GM18868 (cell line): ENCODE measurements around the gene EEF1AKMT3.
"Not testable (repeated sequence)": the region's sequence is repeated elsewhere in the genome, so short reads cannot be mapped to it uniquely, and the experiment has no call there.

Experiments used
- ATAC-seq: cut with Tn5 transposase; IDR thresholded peaks from one replicate; pipeline ENCODE4 v1.9.1; 2021; ENCODE audit warnings: mild to moderate bottlenecking, moderate library complexity; ENCODE audit not compliant: unreplicated experiment

Gene EEF1AKMT3

DNA sequence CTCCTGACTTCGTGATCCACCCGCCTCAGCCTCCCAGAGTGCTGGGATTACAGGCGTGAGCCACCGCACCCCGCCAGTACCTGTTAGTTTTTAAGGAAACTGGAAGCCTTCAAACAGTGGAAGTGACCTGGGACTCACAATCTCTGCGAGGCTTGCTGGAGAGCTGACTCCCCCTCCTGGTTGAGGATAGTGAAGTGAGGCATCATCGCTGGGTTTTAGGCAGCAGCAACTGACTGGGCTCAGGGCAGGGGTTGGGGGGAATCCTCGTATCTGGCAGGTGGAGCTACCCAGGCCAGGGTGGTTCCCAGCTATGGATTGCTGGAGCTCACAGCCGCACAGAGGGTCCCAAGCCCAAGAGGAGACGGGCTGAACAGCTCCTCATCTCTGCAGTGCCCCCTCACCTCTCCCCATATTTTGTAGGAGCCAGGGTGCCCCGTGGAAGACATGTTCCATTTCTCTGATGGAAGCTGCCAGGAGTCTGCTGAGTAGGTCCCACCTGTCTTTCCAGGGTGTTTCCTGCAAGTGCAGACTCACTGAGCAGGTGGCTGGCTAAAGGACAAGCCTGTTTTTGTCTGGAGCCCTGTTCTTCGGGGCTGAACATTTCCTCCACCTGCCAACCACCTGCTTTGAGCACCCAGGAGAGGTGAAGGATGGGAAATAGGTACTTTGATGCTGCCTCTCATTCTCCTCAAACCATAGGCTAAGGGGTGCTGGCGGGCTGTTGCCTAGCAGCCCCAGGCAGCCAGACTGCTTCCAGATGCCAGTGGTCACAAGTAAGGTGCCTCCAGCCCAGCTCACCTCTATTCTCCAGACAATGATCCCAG is 43.0 kb downstream of the EEF1AKMT3 start:
- ATAC-seq: no peak

DNA sequence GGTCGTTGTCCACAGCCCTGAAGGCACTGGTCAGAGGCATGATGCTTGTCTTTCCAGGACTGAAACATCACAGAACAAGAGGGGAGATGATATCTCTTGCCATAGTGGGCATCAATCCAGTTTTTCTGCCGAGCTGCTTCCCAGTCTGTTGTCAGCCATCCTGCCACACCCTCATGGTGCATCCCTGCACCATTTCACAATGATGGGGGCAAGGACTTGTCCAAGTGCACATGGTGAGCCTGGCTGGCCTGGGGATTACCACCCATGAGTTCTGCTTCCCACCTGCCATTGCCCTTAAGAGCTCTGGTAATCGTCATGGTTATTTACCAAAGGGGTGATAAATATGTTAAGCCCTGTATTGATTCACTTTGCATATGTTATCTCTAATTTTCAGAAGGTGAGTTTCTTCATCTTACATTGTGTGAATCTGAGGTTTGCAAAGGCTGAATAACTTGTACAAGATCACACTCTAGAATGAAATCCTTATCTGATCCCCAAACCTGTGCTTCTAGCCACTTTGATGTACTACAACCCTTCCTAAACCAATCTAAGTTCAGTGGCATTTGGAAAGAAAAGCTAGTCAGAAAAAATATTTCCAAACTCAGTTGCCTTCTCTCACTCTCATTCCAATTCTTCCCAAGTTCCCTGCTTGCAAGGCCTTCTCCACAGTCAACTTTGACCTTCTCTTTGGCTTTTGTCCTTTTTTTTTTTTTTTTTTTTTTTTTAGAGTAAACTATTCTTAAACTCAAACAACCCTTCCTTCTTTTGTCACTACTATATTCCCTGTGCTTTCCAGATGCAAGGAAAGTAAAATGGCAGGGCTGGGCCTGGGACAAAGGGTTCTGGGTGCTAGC is 43.8 kb downstream of the EEF1AKMT3 start:
- ATAC-seq: no peak

- ATAC-seq: no peak
These were observed 44.4 kb downstream of the EEF1AKMT3 start for GRCh38 chr12:57816855-57817151.

- no peak for ATAC-seq
These were observed 45.0 kb downstream of the EEF1AKMT3 start for GRCh38 chr12:57817261-57817989.

DNA sequence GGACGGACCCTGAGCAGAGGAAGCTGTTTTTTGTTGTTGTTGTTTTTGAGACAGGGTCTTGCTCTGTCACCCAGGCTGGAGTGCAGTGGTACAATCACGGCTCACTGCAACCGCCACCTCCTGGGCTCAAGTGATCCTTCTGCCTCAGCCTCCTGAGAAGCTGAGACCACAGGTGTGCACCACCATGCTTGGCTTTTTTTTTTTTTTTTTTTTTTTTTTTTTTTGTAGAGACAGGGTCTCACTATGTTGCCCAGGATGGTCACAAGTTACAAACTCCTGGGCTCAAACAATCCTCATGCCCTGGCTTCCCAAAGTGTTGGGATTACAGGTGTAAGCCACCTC is 45.5 kb downstream of the EEF1AKMT3 start:
- ATAC-seq: not testable (repeated sequence)

- not testable (repeated sequence) for ATAC-seq
These were observed 47.7 kb downstream of the EEF1AKMT3 start for GRCh38 chr12:57820119-57820518.

DNA sequence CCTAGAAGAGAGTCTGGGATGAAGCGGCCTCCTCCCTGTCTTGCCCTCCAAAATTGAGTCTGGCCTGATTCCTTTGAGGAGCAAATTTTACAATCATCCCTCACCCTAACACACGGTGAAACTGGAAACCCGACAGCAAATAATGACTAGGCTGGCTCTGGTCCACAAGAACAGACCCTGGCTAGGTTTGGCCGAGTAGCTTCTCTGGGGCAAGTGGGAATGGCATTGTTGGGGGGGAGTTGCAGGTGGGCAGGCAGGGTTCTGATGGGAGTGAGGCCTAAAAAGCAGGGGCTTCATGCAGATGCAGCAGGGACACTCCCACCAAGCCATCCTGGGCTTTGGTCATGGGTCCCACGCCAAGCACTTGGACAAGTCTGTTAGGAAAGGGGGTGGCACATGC is 48.6 kb downstream of the EEF1AKMT3 start:
- not testable (repeated sequence) for ATAC-seq

- no peak for ATAC-seq
These were observed 49.2 kb downstream of the EEF1AKMT3 start for GRCh38 chr12:57821474-57822214.

GRCh38 chr12:57822392-57823130 is 50.1 kb downstream of the EEF1AKMT3 start:
- ATAC-seq: no peak

DNA sequence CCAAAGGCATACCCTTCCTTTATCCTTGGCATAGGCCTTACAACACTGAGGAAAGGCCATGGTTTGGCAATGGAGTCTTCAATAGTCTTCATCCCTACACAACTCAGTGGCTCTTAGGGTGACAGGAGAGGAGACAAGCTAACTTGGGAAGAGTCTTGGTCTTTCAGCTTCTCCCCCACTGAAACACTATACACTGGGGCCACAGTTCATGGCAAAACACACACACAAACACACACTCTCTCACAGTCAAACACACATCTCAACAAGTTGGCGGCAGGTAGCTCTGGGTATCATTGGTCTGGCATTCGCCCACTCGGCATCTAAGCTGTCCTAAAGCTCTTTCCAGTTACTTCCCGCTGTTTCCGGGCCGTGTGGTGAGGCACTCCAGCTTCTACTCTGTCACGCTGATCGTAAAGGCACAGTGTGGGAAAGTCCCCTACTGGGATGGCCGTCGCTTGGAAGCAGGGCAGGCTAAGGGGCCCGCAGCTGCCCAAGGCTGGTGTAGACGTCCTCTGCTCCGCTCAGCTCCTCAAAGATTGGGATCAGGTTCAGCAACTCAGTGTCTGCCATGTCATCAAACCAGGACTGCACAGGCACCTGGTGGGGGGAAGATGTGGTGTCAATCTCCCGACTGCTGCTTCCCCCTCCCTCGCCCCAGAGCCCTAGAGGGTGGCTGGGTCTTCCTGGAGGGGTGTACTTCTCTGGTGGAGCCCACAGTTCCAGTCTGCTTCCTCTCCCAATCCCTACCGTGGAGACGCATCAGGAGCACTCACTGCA is 50.9 kb downstream of the EEF1AKMT3 start:
- no peak for ATAC-seq

GRCh38 chr12:57823908-57824640 is 51.7 kb downstream of the EEF1AKMT3 start:
- no peak for ATAC-seq

- ATAC-seq: no peak
These were observed 53.0 kb downstream of the EEF1AKMT3 start for GRCh38 chr12:57825451-57825850.

DNA sequence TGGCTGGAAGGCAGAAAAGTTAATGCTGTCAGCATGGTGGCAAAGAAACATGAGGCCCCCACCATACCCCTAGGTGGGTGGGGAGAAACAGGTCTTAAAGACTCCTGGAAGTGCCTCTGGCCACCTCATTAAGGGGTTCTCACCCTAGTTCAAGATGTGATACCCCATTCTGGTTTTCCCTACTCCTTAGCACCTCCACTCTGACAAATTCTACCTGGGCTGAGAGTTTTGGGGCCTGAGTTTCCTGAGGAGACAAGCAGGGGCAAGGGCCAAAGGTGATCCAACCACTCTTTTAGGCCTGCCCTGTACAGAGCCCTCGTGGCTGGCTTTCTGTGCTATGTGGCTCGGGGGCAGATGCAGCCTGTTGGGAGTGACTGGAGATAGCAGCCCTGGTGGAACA is 54.0 kb downstream of the EEF1AKMT3 start:
- ATAC-seq: no peak

DNA sequence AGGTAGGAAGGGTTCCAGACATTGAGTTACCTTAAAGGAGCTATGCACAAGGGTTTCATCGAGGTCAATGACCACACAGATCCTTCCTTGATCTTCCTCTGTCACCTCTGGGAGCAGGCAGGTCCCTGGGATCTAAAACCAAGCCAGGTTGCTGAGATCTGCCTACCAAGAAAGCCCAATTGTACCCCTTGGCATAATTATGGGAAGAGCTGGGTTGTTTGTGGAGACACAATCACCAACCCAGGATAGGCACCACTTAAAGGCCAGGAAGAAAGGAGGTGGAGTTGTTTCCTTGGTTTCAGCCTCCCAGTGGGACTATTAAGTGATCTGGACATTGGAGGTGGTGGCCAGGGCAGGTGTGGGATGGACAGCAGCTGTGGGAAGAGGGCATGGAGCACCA is 54.6 kb downstream of the EEF1AKMT3 start:
- ATAC-seq: no peak

- no peak for ATAC-seq
These were observed 56.8 kb downstream of the EEF1AKMT3 start for GRCh38 chr12:57829025-57829777.

- ATAC-seq: no peak
These were observed 58.0 kb downstream of the EEF1AKMT3 start for GRCh38 chr12:57830393-57830792.
